Subcutaneous abdominal adipose tissue (tissue), 5 donors: ENCODE results near the gene PLEKHG4B.

Experiments
- H3K27ac ChIP-seq: one replicate; pipeline ENCODE4 v1.7.0; 2013; ENCODE audit warnings: low read depth, mild to moderate bottlenecking, inconsistent platforms, low read length, moderate library complexity
- H3K27me3 ChIP-seq, 5 donors: one replicate each; pipeline ENCODE4 v1.7.0; 2013; ENCODE audit warnings: low read length in 5 of 5, inconsistent platforms in 1 of 5; ENCODE audit not compliant: control insufficient read depth in 5 of 5, insufficient read depth in 4 of 5
- H3K36me3 ChIP-seq, 5 donors: one replicate each; pipeline ENCODE4 v1.7.0; 2013; ENCODE audit warnings: low read length in 5 of 5; ENCODE audit not compliant: control insufficient read depth in 5 of 5, insufficient read depth in 5 of 5
- H3K4me1 ChIP-seq, 5 donors: one replicate each; pipeline ENCODE4 v1.7.0; 2013; ENCODE audit warnings: low read length in 5 of 5, mild to moderate bottlenecking in 3 of 5, moderate library complexity in 1 of 5; ENCODE audit not compliant: control insufficient read depth in 5 of 5, insufficient read depth in 5 of 5
- H3K4me3 ChIP-seq, 5 donors: one replicate each; pipeline ENCODE4 v1.7.0; 2013; ENCODE audit warnings: low read length in 5 of 5, low read depth in 1 of 5
- H3K9ac ChIP-seq, 5 donors: one replicate each; pipeline ENCODE4 v1.7.0; 2013; ENCODE audit warnings: low read length in 5 of 5, mild to moderate bottlenecking in 4 of 5, moderate library complexity in 3 of 5
- H3K9me3 ChIP-seq, 5 donors: one replicate each; pipeline ENCODE4 v1.7.0; 2013; ENCODE audit warnings: low read length in 5 of 5; ENCODE audit not compliant: control insufficient read depth in 5 of 5
- donor health status: healthy.
- donor health status: healthy.
- donor health status: healthy.
- donor health status: healthy.
- donor health status: healthy.

Gene PLEKHG4B

GRCh38 chr5:197892-198489 lies 106.0 kb downstream of the PLEKHG4B start:
- Histone ChIP-seq H3K36me3 (peaks cover 0 to 5% (median 2%) of the 10 kb centered on the region in 5 donors), H3K27me3 (peaks cover 0 to 4% (median under 1%) of the 10 kb centered on the region in 5 donors), H3K4me3 (no peak overlapping the region), H3K9me3 (no peaks in the 10 kb centered on the region), H3K9ac (no peak overlapping the region), H3K27ac (no peak overlapping the region), H3K4me1 (no peaks in the 10 kb centered on the region)

GRCh38 chr5:198516-199196 lies 106.7 kb downstream of the PLEKHG4B start:
- no peak overlapping the region for H3K9ac ChIP-seq
- H3K9me3 ChIP-seq = no peaks in the 10 kb centered on the region
- no peak overlapping the region for H3K27ac ChIP-seq
- no peak overlapping the region for H3K4me3 ChIP-seq
- peaks cover 0 to 4% (median 0%) of the 10 kb centered on the region in 5 donors for H3K27me3 ChIP-seq
- no peaks in the 10 kb centered on the region for H3K4me1 ChIP-seq
- peaks cover 0 to 11% (median 9%) of the 10 kb centered on the region in 5 donors for H3K36me3 ChIP-seq

- H3K27ac ChIP-seq = no peak overlapping the region
- H3K36me3 ChIP-seq = peaks cover 2 to 18% (median 15%) of the 10 kb centered on the region in 5 donors
- H3K4me1 ChIP-seq = no peaks in the 10 kb centered on the region
- H3K9ac ChIP-seq = no peak overlapping the region
- H3K4me3 ChIP-seq = no peak overlapping the region
- H3K9me3 ChIP-seq = no peaks in the 10 kb centered on the region
- peaks cover 0 to 4% (median 0%) of the 10 kb centered on the region in 5 donors for H3K27me3 ChIP-seq
These were observed 107.4 kb downstream of the PLEKHG4B start for GRCh38 chr5:199197-199949.

DNA sequence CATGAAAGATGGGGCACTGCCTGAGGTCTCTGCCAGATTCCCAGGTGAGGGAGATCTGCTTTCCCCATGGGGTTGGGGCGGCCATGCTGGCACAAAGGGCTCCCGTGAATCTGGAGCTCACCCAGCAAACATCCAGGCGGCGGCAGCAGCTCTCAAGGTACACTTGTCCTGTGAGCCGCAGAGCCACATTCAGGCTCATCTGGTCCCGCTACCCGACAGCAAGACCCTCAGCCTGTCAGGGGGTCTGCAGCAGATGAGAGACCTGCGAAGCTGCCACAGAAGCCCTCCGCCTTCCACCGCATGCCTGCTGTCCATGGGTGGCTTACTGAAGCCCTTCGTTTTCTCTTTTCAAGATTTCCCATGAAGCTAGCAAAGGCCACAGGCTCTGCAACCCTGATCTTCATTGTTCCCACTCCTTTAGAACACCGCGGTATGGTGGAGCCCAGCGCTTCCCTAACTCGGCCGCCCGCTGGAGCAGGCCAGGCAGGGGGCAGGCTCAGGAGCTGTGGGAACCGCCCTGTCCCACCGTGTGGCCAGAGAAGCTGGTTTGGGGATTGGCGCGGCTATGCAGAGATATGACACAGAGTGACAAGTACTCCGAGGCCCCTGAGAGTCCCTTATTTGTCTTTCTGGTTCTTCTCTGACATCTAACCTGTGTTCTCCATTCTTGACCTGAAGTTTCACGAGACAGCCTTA lies 108.1 kb downstream of the PLEKHG4B start:
- Histone ChIP-seq H3K4me3 (no peak overlapping the region), H3K4me1 (no peaks in the 10 kb centered on the region), H3K27ac (no peak overlapping the region), H3K36me3 (peaks cover 5 to 25% (median 23%) of the 10 kb centered on the region in 5 donors), H3K9ac (no peak overlapping the region), H3K9me3 (no peaks in the 10 kb centered on the region), H3K27me3 (no peaks in the 10 kb centered on the region)

DNA sequence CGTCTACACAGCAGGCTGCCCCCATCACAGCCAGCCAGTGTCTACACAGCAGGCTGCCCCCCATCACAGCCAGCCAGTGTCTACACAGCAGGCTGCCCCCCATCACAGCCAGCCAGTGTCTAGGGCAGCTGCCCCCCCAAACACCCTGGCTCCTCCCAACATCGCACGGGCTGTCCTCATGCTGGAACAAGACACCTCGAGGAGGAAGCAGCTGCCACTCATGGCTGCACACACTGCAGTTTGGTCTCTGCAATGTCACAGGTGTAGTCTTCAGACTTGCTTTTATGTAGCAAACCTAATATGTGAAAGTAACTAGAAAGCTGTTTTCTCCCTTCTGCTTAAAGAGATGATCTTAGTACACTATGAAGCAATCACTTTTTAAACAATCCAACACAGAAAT lies 109.0 kb downstream of the PLEKHG4B start:
- H3K4me1 ChIP-seq = peaks cover 0 to under 1% (median 0%) of the 10 kb centered on the region in 5 donors
- no peaks in the 10 kb centered on the region for H3K9me3 ChIP-seq
- no peak overlapping the region for H3K4me3 ChIP-seq
- H3K27ac ChIP-seq = no peak overlapping the region
- H3K27me3 ChIP-seq = no peaks in the 10 kb centered on the region
- no peak overlapping the region for H3K9ac ChIP-seq
- H3K36me3 ChIP-seq = peaks cover 5 to 34% (median 29%) of the 10 kb centered on the region in 5 donors

- no peaks in the 10 kb centered on the region for H3K9me3 ChIP-seq
- no peak overlapping the region for H3K27ac ChIP-seq
- no peaks in the 10 kb centered on the region for H3K27me3 ChIP-seq
- peaks cover 5 to 36% (median 29%) of the 10 kb centered on the region in 5 donors for H3K36me3 ChIP-seq
- H3K9ac ChIP-seq = no peak overlapping the region
- H3K4me1 ChIP-seq = peaks cover 0 to 7% (median 4%) of the 10 kb centered on the region in 5 donors
- no peak overlapping the region for H3K4me3 ChIP-seq
These were observed 109.7 kb downstream of the PLEKHG4B start for GRCh38 chr5:201672-202071.

DNA sequence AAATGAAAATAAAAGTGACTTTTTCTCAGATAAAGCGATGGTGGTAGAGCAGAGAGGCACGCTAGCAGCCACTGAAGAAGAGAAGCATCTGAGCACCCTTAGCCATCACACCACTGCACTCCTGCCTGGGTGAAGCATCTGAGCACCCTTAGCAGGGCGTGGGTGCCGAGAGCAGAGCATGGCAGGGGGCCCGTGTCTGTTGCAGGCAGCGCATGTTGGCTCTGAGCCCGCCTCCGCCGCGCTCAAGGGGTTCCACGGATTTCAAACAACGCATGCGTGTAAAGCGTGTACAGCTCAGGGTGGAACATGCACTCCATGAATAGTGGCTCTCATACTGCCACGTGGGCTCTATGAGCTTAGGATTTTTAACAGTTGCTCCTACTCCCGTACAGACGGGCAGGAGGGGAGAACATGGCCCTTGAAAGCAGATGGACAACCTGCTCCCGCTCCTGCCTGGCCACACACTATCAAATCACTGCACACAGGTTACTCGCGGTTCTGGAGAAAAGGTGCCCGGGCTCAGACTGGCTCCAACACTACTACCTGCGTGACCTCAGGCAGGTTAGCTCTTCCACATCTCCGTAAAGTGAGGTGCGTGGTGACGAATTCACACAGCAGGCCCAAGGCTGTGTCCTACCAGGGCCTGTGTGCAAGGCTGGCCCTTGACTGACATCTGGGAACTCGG lies 111.4 kb downstream of the PLEKHG4B start:
- Histone ChIP-seq H3K27me3 (no peaks in the 10 kb centered on the region), H3K4me1 (peaks cover 0 to 13% (median 7%) of the 10 kb centered on the region in 5 donors), H3K9me3 (no peaks in the 10 kb centered on the region), H3K27ac (no peak overlapping the region), H3K36me3 (peaks cover 5 to 40% (median 36%) of the 10 kb centered on the region in 5 donors), H3K4me3 (no peak overlapping the region), H3K9ac (no peak overlapping the region)

DNA sequence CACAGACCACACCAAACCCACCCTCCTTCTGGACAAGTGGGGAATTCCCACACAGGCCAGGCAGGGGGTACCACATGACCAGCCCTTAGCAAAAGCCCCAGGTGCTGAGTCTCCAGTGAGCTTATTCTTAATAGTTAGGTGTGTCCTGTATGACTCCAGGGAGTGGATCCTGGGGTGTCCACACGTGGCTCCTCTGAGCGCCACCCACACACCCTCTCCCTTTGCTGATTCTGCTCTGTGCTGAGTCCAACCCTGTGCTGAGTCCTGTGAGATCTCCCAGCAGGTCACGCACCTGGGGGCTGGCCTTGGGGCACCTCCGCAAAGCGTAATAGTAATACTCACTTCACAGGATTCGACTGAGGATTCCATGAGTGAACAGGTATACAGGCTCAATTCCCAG lies 112.0 kb downstream of the PLEKHG4B start:
- peaks cover 0 to 13% (median 7%) of the 10 kb centered on the region in 5 donors for H3K4me1 ChIP-seq

DNA sequence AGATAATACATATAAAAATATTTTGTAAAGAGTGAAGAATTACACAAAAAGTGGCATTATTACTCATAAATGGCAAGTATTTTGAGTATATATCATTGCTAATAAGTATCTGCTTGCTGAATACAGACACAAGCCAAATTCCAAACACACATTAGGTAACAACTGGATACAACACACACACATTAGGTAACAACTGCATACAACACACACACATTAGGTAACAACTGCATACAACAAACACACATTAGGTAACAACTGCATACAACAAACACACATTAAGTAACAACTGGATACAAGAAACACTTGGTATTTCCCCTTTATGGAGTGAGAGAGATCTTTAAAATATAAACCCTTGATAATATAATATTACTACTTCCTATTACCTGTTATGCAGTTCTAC lies 112.5 kb downstream of the PLEKHG4B start:
- Histone ChIP-seq H3K27me3 (no peaks in the 10 kb centered on the region), H3K36me3 (peaks cover 5 to 35% (median 33%) of the 10 kb centered on the region in 5 donors), H3K4me1 (peaks cover 0 to 13% (median 7%) of the 10 kb centered on the region in 5 donors), H3K9ac (no peak overlapping the region), H3K9me3 (no peaks in the 10 kb centered on the region), H3K4me3 (no peak overlapping the region), H3K27ac (no peak overlapping the region)

More for the DNA sequence above, 112.0 kb downstream of the PLEKHG4B start:
- Histone ChIP-seq H3K36me3 (peaks cover 5 to 35% (median 33%) of the 10 kb centered on the region in 5 donors), H3K9me3 (no peaks in the 10 kb centered on the region), H3K27ac (no peak overlapping the region), H3K4me3 (no peak overlapping the region), H3K27me3 (no peaks in the 10 kb centered on the region), H3K9ac (no peak overlapping the region)
